HG03139 (cell line): Measurements from ENCODE around the gene CCDC82.

ENCODE experiments used
- ATAC-seq: cut with Tn5 transposase; IDR thresholded peaks from one replicate; pipeline ENCODE4 v1.9.1; 2021; ENCODE audit not compliant: unreplicated experiment

Gene CCDC82

DNA sequence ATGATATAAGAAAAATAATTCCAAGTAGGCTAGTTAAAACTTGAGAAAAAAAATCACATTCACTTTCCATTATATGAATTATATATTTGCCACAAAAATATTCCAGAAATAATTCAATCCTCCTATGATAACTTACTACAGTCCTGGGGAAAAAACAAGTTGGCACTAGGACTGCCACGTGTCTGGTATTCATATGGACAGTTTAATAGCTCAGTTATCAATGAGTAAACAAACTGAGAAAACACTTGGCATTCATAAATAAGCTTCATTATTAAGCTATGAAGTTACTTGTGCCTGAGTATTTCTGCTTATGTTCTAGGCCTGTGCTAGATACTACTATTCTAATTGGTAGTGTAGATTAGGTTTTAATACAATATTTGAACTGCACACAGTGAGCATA, 24.2 kb downstream of the CCDC82 start:
- ATAC-seq, result no peak

DNA sequence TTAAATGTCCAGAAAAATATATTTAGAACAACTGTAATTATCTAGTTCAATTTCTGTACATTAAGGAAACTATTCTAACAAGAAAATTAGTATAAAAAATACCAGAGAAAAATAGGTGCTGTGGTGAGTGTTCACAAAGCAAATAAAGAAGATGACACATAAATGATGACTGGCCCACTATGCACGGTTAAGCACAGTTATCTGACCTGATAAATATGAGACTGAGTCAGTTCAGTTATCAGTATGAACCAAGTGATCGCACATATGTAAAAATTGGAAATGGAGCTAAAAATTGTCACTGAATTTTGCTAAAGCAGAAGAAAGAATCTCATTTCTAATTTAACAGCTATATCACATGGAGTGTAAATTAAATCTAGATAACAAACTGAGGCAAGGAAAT, 27.9 kb downstream of the CCDC82 start:
- ATAC-seq, result no peak

DNA sequence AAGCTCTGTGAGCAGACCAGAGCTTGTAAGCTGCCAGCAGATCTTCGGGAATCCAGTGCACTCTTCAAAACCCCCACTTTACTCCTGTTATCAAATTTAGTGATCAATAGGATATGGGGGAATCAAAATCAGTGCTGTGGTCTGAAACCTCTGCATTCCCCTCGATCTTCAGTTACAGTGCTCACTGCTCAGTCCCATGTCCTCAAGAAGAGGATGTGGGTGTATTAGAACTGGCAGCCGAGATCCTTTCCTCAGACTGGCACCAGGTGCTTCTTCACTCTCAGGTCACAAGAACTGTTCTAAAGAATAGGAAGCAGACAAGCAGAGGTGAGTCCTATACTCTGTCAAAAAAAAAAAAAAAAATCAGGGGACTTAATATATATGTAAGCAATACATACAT, 31.4 kb downstream of the CCDC82 start:
- ATAC-seq, result no peak

DNA sequence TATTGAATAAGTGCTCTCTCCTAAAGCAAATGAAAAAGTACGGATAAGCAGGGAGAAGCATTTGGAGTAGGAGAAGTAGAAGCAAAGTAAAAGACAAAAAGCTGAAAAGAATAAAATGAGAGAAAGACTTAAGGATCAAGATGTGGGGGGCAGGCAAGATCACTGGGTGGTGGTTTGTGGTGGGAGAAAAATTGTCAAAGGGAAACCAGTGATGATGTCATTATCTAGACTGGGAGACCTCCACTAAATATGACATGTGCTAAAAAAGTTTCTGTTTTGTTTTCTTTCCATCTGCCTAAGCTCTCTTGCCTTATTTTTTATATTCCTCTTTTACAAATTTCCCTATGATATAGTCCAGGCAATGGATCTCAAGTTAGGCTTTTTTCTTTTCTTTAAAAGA, 31.9 kb downstream of the CCDC82 start:
- no peak for ATAC-seq

DNA sequence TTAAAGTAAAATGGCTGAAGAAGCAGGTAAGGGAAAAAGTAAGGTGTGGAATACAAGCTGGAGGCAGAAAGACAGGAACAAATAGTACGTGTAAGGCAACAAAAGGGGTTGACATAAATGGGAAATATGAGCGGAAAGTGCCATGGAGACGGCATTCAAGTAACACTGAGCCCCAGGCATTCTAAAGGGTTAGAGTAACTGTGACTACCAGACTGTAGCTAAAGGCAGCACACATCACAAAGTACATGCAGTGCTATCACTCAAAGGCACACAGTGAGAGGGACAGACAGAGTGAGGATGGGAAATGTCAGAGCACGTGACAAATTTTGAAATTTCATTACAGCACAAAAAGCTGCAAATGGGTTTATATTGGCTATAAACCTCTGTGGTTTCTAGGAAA, 32.9 kb downstream of the CCDC82 start:
- ATAC-seq, result no peak

DNA sequence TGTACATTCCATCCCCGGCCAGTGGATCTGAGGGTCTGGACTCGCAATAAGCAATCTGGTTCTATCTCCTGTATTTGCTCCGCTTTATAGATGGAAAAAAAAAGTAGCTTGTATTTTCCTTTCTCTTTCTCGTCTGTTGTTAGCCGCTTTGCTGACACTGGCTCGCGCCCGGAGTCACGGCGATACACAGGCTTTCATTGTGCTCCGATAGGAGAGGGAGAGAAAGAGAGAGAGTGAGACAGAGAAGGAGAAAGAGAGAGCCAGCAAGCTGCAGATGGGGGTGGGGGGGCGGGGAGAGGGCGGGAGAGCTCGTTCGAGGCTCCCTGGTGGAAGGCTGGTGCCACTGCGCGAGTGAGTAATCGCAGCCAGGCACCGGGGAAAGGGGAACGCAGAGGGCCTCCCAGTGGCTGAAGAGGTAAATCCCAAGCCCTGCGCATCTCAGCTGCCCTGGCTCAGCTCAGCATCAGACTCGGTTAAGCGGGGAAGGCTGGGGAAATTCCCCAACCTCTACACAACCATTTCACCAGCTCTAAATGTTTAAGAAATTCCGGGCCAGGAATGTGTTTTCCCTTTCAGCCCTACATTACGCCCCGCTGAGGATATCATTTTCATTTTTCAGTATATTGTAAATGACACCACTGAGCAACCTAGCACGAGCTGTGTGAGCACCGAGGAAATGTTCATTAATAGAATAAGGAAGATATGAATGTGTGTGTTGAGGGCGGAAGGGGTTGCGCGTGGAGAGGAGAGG, 46.6 kb downstream of the CCDC82 start, which contains the start of gene MAML2:
Gene MAML2, minus strand, starts transcription at position 235 of the 751 bp plus-strand sequence. CDS start 1,300 bp downstream, outside the sequence.
- ATAC-seq, result peak; percentile 79

DNA sequence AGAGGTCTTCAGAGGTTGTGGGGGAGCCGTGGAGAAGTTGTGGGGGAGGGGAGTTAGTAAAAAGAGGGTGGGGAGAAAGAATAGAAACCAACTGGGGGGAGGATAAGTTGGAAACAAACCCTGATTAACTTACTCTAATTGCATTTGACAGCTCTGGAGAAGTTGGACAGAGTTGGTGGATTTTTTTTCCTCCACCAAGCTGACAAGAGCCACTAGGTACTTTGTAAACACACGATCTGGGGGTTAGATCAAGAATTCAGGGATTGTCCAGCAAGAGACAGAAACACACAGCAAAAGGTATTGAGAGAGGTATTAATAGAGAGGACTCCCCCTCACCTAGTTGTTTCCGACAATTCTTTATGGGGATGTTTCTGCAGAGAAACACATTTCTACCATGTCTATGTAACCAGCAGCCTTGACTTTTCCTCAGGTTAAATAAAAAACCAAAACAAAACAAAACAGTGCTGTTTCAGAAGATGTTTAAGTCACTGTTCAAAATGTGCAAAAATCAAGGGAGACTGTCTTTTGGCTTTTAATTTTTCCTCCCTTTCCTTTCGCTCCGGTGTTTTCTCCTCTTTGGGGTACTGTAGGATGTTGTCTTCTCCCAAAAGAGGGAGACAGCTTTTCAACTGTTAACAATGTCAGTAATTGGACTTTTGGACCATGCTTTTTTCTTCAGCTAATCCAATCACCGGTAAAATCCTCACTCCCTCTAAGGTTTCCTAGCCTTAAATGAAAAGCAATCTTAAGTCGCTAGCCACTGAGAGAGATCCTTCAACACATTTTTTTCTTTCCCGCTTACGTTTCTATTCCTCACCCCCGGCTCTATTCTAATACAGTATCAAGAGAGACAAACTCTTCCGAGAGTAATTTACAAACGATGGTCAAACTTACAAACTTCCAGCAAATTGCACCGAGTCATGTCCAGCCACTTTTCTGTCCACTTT, 47.4 kb downstream of the CCDC82 start:
- ATAC-seq, result no peak

DNA sequence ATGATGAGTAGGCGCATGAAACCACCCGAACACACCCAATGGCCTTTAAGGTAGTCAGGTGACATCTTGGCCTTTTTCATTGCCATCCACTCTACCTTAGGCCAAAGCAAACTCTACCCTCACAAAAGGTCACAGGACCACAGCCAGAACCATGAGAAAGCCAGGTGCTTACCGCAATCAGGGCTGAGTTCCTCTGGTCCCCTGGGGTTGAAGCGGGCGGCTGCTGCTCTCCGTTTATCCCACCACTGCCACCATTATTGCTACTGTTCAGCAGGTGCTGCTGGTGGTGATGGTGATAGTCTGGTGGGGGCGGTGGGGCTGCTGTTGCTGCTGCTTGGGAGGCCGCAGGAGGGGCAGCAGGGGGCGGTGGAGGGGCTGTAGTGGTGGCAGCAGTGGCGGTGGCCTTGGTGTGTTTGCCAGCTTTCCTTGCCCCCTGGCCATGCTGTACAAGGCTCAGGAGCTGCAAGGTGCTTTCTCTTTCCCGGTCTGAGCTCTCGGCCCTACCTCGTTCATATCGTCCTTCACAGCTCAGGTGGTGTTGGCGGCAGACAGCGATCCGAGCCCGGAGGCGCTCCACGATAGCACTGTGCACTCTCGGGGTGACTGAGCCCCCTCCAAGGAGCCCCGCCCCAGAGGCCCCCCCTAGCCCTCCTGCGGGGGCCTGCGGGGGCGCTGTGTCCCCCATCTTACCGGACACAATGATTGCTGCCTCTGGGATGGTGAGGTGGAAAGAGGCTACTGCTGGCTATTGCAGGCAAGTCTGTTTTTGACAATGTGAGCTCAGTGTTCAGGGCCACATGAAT, 48.3 kb downstream of the CCDC82 start:
- peak; percentile 31 for ATAC-seq

DNA sequence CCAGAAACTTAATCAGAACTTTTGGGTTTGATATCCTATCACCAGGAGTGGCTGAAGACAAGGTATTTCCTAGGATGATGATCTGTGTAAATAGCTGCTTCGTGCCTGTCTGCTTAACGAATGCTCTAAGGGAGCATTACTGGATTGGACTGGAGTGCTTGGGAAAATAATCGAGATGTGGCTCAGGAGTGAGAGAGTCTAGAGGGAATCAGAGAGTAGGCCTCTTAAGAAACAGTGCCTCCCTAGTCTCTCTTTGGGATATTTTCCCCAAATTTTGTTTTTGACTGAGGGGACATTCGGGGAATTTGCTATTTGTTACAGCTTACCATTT, 49.2 kb downstream of the CCDC82 start:
- no peak for ATAC-seq

DNA sequence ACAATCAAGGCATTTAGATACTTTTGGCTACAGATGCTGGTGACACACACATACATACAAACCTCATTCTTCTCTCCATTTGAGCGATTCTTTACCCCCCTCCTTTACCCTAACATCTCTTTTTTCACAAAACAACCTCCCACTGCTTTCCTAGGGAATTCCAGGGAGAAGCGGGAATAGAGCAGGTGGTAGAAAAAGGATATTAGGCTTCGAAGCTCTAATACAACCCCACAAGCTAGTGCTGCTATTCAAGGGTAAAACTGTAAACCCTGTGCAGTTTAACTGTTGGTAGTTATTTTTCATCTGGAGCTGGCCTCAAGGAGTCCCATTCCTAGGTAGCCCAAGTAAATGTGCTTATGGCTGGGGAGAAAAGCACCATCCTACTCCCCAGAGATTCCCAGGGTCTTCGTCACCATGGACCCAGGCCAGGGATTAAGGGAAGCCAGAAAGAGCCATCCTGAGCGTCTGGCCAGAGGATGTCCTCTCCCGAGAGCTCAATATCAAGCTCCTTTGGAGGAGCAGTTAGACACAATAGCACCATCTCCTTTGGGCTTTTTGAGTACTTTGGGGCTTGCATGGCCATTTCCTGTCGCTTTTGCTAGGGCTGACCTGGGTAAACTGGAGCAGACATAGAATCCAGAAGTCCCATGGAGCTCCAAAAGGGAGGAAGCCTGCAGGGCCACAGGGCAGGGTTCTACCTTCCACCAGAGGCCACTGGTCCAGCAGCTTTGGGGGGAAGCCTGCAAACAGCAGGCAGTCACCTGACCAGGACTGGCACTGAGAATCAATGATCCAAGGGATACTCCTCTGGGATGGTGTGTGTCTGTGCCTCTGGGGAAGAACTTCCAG, 49.8 kb downstream of the CCDC82 start:
- no peak for ATAC-seq

DNA sequence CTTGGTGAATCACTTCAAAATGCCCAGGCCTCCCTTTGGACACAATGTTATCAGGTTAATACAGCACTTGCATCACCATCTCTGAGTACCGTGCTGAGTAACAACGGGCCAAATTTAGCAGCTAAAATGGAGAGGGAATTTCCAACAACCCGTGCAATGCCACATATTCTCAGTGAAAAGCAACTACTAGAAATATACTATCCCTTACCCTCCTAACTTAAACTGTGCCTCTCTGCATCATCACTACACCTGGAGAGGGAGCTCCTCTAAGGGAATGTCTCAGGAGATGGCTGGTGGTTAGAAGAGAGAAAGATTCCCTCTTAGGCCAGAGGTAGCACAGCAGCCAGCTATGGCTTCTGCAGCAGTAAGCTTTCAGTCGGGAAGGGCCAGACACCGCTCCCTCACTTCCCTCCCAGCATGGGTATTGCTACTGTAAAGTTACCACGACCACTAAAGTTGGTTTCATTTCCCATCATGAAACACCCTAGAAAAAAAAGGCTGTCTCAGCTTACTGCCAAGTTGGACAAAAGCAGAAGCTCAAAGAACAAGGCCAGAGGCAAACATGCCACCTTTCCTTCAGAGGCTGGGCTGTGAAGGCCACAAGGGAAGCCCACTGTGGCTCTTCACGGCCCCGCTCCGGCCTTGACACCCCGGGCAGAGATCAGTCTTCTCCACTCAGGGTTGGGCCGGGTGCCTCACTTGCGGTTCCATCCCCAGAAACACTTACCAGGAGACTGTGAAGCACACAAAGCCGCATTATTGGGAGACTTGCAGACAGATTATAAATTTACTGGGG, 50.6 kb downstream of the CCDC82 start:
- peak; percentile 32 for ATAC-seq

DNA sequence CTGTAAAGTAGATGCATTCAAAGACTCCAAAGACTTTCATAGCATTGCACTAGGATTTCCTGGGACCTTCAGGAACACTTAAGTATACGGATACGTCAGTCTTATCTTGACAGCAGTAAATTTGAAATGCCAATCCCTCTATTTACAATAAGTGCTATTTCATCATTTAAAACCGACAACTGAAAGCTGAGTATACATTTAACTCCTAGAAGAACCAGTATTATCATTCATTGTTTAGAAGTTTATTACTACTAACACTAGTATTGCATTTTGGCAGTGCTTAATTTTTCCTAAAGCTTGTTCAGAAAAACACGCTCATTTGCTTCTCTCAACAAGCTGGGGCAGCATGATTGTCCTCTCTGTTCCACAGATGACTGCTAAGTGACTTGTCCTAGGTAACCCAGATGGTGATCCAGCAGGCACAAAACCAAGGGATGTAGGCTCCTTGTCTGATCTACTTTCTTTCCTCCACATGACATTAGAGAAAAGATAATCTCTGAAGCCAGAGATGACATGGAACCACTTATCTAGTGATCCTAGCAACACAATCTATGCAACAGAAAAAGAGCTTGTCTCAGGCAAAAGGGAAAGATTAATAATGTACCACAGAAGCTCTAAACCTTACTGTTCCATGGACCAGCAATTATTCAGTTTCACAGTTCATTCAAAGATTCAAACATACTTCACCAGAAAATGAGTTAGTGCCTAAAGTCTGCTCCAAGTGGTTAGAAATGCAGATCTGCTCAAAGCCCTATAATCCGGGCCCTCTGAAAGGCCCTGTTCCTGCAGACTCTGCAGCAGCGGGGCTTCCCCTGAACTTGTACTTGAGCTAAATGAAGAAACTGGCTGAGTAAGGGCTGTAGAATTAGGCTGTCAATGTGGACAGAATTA, 51.9 kb downstream of the CCDC82 start:
- ATAC-seq, result no peak

DNA sequence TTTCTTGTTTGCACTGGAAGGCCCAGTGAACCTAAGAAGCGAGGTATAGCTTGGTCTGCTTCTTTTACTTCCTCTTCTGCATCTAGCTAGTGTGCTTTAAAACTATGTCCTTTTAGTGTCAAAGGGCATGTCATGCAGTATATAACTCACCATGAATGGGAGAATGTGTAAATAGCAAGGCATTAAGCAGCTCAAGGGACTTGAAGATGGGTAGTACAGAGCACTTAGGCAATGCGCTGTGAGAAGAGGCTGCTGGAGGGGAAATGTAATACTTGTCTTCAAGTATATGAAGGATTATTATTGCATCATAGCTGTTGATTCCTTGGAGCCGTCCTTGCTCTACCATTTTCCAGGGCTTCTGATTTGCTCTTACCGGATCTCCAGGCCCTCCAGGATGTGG, 54.3 kb downstream of the CCDC82 start:
- ATAC-seq, result no peak

DNA sequence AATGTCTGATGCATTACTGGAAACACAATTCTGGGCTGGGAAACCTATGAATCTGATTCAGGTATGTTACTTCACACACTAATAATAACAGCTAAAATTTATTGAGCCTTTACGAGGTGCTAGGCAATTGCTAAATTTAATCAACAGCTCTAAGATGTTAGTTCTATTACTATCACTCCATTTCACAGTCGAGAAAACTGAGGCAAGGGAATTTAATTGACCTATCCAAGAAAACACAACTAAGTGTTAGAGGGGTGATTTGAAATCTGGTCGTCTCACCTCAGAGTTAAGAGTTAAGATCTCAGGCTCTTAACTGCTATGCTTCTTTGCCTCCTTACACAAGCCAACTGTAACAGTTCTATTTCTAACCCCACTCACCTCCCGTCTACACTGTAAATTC, 55.5 kb downstream of the CCDC82 start:
- ATAC-seq, result no peak

DNA sequence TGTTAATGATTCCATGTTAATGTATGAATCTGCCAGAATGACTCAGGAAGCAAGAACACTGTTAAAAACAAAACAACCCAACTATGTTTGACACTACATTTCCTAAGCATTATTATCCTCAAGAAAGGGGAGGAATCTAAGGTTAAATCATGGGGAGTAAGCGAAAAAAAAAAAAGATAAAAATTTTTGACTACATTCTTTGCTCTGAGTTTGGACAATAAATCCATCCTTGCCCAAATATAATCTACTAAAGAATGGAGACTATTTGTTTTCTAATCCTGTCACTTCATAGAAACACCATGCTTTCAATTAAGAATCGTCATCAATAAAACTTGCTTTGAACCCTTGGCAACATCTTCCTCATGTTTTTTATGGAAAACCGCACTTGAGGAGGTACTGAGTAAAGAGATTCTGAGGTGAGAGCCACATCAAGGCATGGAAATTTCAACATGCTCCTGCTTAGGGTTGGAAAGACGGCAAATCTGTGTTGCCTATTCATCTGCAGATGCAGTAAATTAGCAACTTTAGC, 56.5 kb downstream of the CCDC82 start:
- no peak for ATAC-seq

DNA sequence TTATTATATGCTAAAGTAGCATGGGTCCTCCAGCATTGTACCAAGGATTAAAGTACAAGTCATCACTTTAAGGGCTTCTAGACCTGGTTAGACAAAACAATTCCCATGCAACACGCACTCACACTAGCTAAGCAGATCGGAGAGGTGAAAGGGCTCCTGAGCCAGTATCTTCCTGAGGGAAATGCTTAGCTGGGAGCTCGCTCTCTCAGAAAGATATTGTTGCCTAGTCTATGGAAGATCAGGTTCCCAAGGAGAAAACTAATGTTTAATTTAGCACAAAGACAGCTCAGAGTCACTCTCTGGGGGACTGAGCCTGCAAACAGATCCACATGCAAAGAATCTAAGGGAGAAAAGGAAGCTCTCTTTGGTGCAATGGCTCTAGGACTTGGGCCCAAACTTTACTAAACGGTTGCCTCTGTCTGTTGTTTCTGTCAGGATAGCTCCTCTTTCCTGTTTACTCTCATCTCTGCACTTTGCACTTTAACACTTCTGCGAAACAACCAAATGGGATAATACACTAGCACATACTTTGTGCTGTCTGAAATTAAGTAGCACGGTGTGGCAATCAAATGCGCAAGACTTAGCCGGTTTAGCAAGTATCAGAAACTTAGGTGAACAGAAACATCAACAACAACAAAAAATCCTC, 57.5 kb downstream of the CCDC82 start:
- ATAC-seq, result no peak

DNA sequence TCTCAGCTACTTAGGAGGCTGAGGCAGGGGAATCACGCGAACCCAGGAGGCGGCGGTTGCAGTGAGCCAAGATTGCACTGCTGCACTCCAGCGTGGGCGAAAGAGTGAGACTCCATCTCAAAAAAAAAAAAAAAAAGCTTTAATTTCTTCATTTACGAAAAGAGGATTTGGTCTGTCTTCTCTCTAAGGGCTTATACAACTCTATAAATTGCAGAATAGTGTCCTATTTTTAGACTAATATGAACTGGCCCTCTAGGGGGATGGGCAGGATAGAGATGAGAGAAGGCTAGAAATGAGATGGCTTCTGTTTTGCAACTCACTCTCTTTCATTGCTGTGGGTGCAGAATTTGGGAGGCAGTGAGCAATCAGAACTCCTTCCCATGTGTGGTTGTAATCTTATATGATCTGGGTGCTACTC, 58.0 kb downstream of the CCDC82 start:
- no peak for ATAC-seq

DNA sequence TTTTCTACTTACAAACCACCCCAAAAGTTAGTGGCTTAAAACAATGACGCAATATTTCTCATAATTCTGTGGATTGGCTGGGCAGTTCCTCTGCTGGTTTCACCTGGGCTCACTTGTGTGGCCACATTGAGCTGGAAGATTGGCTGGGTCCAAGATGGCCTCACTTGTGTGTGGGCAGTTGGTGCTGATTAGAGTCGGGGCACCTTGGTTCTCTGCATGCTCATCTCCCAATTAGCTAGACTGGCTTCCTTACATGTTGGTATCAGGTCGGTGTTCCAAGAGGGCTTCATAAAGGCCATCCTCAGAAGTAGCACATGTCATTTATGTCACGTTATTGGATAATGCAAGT, 59.2 kb downstream of the CCDC82 start:
- no peak for ATAC-seq
